Fibroblast of villous mesenchyme (primary cell): ENCODE results near the gene CDKN1B. TPM values are rescaled to one million over a fixed set of nuclear protein-coding genes. Genes with fewer than 3 reads are reported as not detected.

Experiments used
- DNase-seq: peaks from one replicate; pipeline ENCODE4 v3.0.0-alpha.2; 2010; ENCODE audit warnings: low read depth
- H3K4me3 ChIP-seq: 2 replicates; pipeline ENCODE4 v1.5.1; 2011; ENCODE audit warnings: low read depth, mild to moderate bottlenecking, low read length
- CTCF ChIP-seq: IDR thresholded peaks from 2 replicates; pipeline ENCODE4 v1.5.1; 2012; ENCODE audit warnings: low read depth, mild to moderate bottlenecking, low read length; ENCODE audit not compliant: insufficient read depth
- small RNA-seq: library from RNA; depleted of rRNA; stranded (forward); fragments of <200 nt; gene quantifications from one replicate; pipeline ENCODE3, GENCODE V24; 2012
- total RNA-seq: library from RNA; depleted of rRNA; stranded (reverse); fragments of >200 nt; gene quantifications from 2 replicates; pipeline ENCODE4 v1.2.3, GENCODE V29; 2012

The CDKN1B gene
- total RNA-seq, 1 donor, result 56.6 TPM

GRCh38 chr12:12770262-12770661 lies 53.1 kb downstream of the CDKN1B start:
- DNase-seq, result no peak
- H3K4me3 ChIP-seq, result no peak overlapping the region
- TF ChIP-seq CTCF, result no peak

Small RNAs within 50 kb of the gene (small RNA-seq; reads per million reads assigned to genes)
- not detected for gene MIR613

Other genes starting within 250 kb of the CDKN1B start
- gene DUSP16, start 154.5 kb upstream of the CDKN1B start, total RNA-seq, result 8.1 and 12.1 TPM in 2 replicates
- gene CREBL2, start 105.5 kb upstream of the CDKN1B start, total RNA-seq, result 25.1 and 33.2 TPM in 2 replicates
- gene GPR19, start 21.2 kb upstream of the CDKN1B start, total RNA-seq, result under 0.01 and 0.32 TPM in 2 replicates
- 9.3 and 14.7 TPM in 2 replicates for gene APOLD1, start 68.3 kb downstream of the CDKN1B start, total RNA-seq
- 71.2 and 118 TPM in 2 replicates for gene DDX47, start 96.0 kb downstream of the CDKN1B start, total RNA-seq
- 25.8 and 127 TPM in 2 replicates for gene GPRC5A, start 174.2 kb downstream of the CDKN1B start, total RNA-seq
- not detected in 2 replicates for gene GPRC5D, start 234.8 kb downstream of the CDKN1B start, total RNA-seq